ENCODE measurements around the gene GORASP1. TPM values are rescaled to one million over a fixed set of nuclear protein-coding genes. Genes with fewer than 3 reads are reported as not detected.

Gene GORASP1
- polyA plus RNA-seq, 4 donors, result 30.5 to 60.0 (median 42.4) TPM

GRCh38 chr3:39125841-39126500, 18.5 kb upstream of the GORASP1 start:
- FAIRE-seq (no peak), DNase-seq (peak; percentile 54 to 74)
- H3K4me1 ChIP-seq (ENCODE audit: control insufficient read depth in 3 of 3, insufficient read depth in 2 of 3, low read depth in 1 of 3, low read length in 2 of 3), result peaks cover 0 to 17% (median 0%) of the 10 kb centered on the region in 3 donors
- no peak overlapping the region for H3K4me3 ChIP-seq (ENCODE audit: low read depth in 1 of 3, low read length in 3 of 3)
- 43 to 64% (median 45%) methylated on average over 12 of the region's 12 CpGs for WGBS, 3 donors
- H3K9me3 ChIP-seq (ENCODE audit: control insufficient read depth in 2 of 2, insufficient read depth in 1 of 2, low read depth in 1 of 2, low read length in 1 of 2), result no peaks in the 10 kb centered on the region
- peak overlapping the region in 2 of 3 donors; percentile 39 to 51 for H3K27ac ChIP-seq (ENCODE audit: low read depth in 1 of 3, low read length in 2 of 3)
- H3K36me3 ChIP-seq (ENCODE audit: control insufficient read depth in 3 of 3, insufficient read depth in 2 of 3, low read depth in 1 of 3, low read length in 3 of 3), result peaks cover 0 to 4% (median 0%) of the 10 kb centered on the region in 3 donors
- no peaks in the 10 kb centered on the region for H3K27me3 ChIP-seq (ENCODE audit: control insufficient read depth in 3 of 3, insufficient read depth in 3 of 3, low read length in 3 of 3)

GRCh38 chr3:39124876-39125840, 17.7 kb upstream of the GORASP1 start:
- Histone ChIP-seq H3K4me3 (ENCODE audit: low read depth in 1 of 3, low read length in 3 of 3) (no peak overlapping the region), H3K27me3 (ENCODE audit: control insufficient read depth in 3 of 3, insufficient read depth in 3 of 3, low read length in 3 of 3) (no peaks in the 10 kb centered on the region), H3K9me3 (ENCODE audit: control insufficient read depth in 2 of 2, insufficient read depth in 1 of 2, low read depth in 1 of 2, low read length in 1 of 2) (no peaks in the 10 kb centered on the region), H3K27ac (ENCODE audit: low read depth in 1 of 3, low read length in 2 of 3) (peak overlapping the region in 1 of 3 donors; percentile 39), H3K36me3 (ENCODE audit: control insufficient read depth in 3 of 3, insufficient read depth in 2 of 3, low read depth in 1 of 3, low read length in 3 of 3) (peaks cover 0 to 9% (median 0%) of the 10 kb centered on the region in 3 donors), H3K4me1 (ENCODE audit: control insufficient read depth in 3 of 3, insufficient read depth in 2 of 3, low read depth in 1 of 3, low read length in 2 of 3) (peaks cover 0 to 10% (median 0%) of the 10 kb centered on the region in 3 donors)
- DNase-seq, result peak; percentile 64 to 79
- FAIRE-seq, result no peak
- WGBS, 3 donors, result 37 to 58% (median 46%) methylated on average over 5 of the region's 5 CpGs

- H3K4me3 ChIP-seq (ENCODE audit: low read depth in 1 of 3, low read length in 3 of 3), result no peak overlapping the region
- H3K27me3 ChIP-seq (ENCODE audit: control insufficient read depth in 3 of 3, insufficient read depth in 3 of 3, low read length in 3 of 3), result no peaks in the 10 kb centered on the region
- H3K27ac ChIP-seq (ENCODE audit: low read depth in 1 of 3, low read length in 2 of 3), result no peak overlapping the region
- DNase-seq (no peak), FAIRE-seq (no peak)
- peaks cover 0 to 10% (median 0%) of the 10 kb centered on the region in 3 donors for H3K4me1 ChIP-seq (ENCODE audit: control insufficient read depth in 3 of 3, insufficient read depth in 2 of 3, low read depth in 1 of 3, low read length in 2 of 3)
- WGBS, 3 donors, result 82 to 85% (median 83%) methylated on average over 1 of the region's 1 CpG
- peaks cover 0 to 13% (median 0%) of the 10 kb centered on the region in 3 donors for H3K36me3 ChIP-seq (ENCODE audit: control insufficient read depth in 3 of 3, insufficient read depth in 2 of 3, low read depth in 1 of 3, low read length in 3 of 3)
- no peaks in the 10 kb centered on the region for H3K9me3 ChIP-seq (ENCODE audit: control insufficient read depth in 2 of 2, insufficient read depth in 1 of 2, low read depth in 1 of 2, low read length in 1 of 2)
Measured at GRCh38 chr3:39122813-39123212, 15.4 kb upstream of the GORASP1 start.

- FAIRE-seq (no peak), DNase-seq (no peak)
- Histone ChIP-seq H3K4me1 (ENCODE audit: control insufficient read depth in 3 of 3, insufficient read depth in 2 of 3, low read depth in 1 of 3, low read length in 2 of 3) (peaks cover 0 to 10% (median 0%) of the 10 kb centered on the region in 3 donors), H3K27me3 (ENCODE audit: control insufficient read depth in 3 of 3, insufficient read depth in 3 of 3, low read length in 3 of 3) (no peaks in the 10 kb centered on the region), H3K27ac (ENCODE audit: low read depth in 1 of 3, low read length in 2 of 3) (no peak overlapping the region), H3K36me3 (ENCODE audit: control insufficient read depth in 3 of 3, insufficient read depth in 2 of 3, low read depth in 1 of 3, low read length in 3 of 3) (peaks cover 0 to 13% (median 0%) of the 10 kb centered on the region in 3 donors), H3K9me3 (ENCODE audit: control insufficient read depth in 2 of 2, insufficient read depth in 1 of 2, low read depth in 1 of 2, low read length in 1 of 2) (no peaks in the 10 kb centered on the region), H3K4me3 (ENCODE audit: low read depth in 1 of 3, low read length in 3 of 3) (no peak overlapping the region)
- 84 to 93% (median 88%) methylated on average over 2 of the region's 2 CpGs for WGBS, 3 donors
Measured at GRCh38 chr3:39121621-39122020, 14.2 kb upstream of the GORASP1 start.

- DNase-seq (no peak), FAIRE-seq (no peak)
- H3K27me3 ChIP-seq (ENCODE audit: control insufficient read depth in 3 of 3, insufficient read depth in 3 of 3, low read length in 3 of 3), result no peaks in the 10 kb centered on the region
- H3K4me1 ChIP-seq (ENCODE audit: control insufficient read depth in 3 of 3, insufficient read depth in 2 of 3, low read depth in 1 of 3, low read length in 2 of 3), result no peaks in the 10 kb centered on the region
- no peaks in the 10 kb centered on the region for H3K9me3 ChIP-seq (ENCODE audit: control insufficient read depth in 2 of 2, insufficient read depth in 1 of 2, low read depth in 1 of 2, low read length in 1 of 2)
- no peak overlapping the region for H3K27ac ChIP-seq (ENCODE audit: low read depth in 1 of 3, low read length in 2 of 3)
- peaks cover 0 to 15% (median 0%) of the 10 kb centered on the region in 3 donors for H3K36me3 ChIP-seq (ENCODE audit: control insufficient read depth in 3 of 3, insufficient read depth in 2 of 3, low read depth in 1 of 3, low read length in 3 of 3)
- 79 to 90% (median 89%) methylated on average over 5 of the region's 5 CpGs for WGBS, 3 donors
- no peak overlapping the region for H3K4me3 ChIP-seq (ENCODE audit: low read depth in 1 of 3, low read length in 3 of 3)
Measured at GRCh38 chr3:39118931-39119660, 11.7 kb upstream of the GORASP1 start.

GRCh38 chr3:39118079-39118478, 10.7 kb upstream of the GORASP1 start:
- FAIRE-seq, result no peak
- DNase-seq, result no peak
- WGBS, 3 donors, result 80 to 83% (median 82%) methylated on average over 3 of the region's 3 CpGs
- no peaks in the 10 kb centered on the region for H3K9me3 ChIP-seq (ENCODE audit: control insufficient read depth in 2 of 2, insufficient read depth in 1 of 2, low read depth in 1 of 2, low read length in 1 of 2)
- no peaks in the 10 kb centered on the region for H3K4me1 ChIP-seq (ENCODE audit: control insufficient read depth in 3 of 3, insufficient read depth in 2 of 3, low read depth in 1 of 3, low read length in 2 of 3)
- no peak overlapping the region for H3K27ac ChIP-seq (ENCODE audit: low read depth in 1 of 3, low read length in 2 of 3)
- no peaks in the 10 kb centered on the region for H3K27me3 ChIP-seq (ENCODE audit: control insufficient read depth in 3 of 3, insufficient read depth in 3 of 3, low read length in 3 of 3)
- no peak overlapping the region for H3K4me3 ChIP-seq (ENCODE audit: low read depth in 1 of 3, low read length in 3 of 3)
- H3K36me3 ChIP-seq (ENCODE audit: control insufficient read depth in 3 of 3, insufficient read depth in 2 of 3, low read depth in 1 of 3, low read length in 3 of 3), result peaks cover 0 to 15% (median 0%) of the 10 kb centered on the region in 3 donors

GRCh38 chr3:39115870-39116269, 8.4 kb upstream of the GORASP1 start:
- Histone ChIP-seq H3K36me3 (ENCODE audit: control insufficient read depth in 3 of 3, insufficient read depth in 2 of 3, low read depth in 1 of 3, low read length in 3 of 3) (peaks cover 0 to 23% (median 0%) of the 10 kb centered on the region in 3 donors), H3K27me3 (ENCODE audit: control insufficient read depth in 3 of 3, insufficient read depth in 3 of 3, low read length in 3 of 3) (no peaks in the 10 kb centered on the region), H3K4me3 (ENCODE audit: low read depth in 1 of 3, low read length in 3 of 3) (no peak overlapping the region), H3K27ac (ENCODE audit: low read depth in 1 of 3, low read length in 2 of 3) (no peak overlapping the region), H3K9me3 (ENCODE audit: control insufficient read depth in 2 of 2, insufficient read depth in 1 of 2, low read depth in 1 of 2, low read length in 1 of 2) (no peaks in the 10 kb centered on the region), H3K4me1 (ENCODE audit: control insufficient read depth in 3 of 3, insufficient read depth in 2 of 3, low read depth in 1 of 3, low read length in 2 of 3) (no peaks in the 10 kb centered on the region)
- DNase-seq (no peak), FAIRE-seq (no peak)
- WGBS, 3 donors, result 94 to 100% (median 96%) methylated on average over 3 of the region's 3 CpGs

GRCh38 chr3:39114456-39114855, 7.0 kb upstream of the GORASP1 start:
- Histone ChIP-seq H3K27me3 (ENCODE audit: control insufficient read depth in 3 of 3, insufficient read depth in 3 of 3, low read length in 3 of 3) (no peaks in the 10 kb centered on the region), H3K36me3 (ENCODE audit: control insufficient read depth in 3 of 3, insufficient read depth in 2 of 3, low read depth in 1 of 3, low read length in 3 of 3) (peaks cover 0 to 29% (median 0%) of the 10 kb centered on the region in 3 donors), H3K4me1 (ENCODE audit: control insufficient read depth in 3 of 3, insufficient read depth in 2 of 3, low read depth in 1 of 3, low read length in 2 of 3) (no peaks in the 10 kb centered on the region), H3K9me3 (ENCODE audit: control insufficient read depth in 2 of 2, insufficient read depth in 1 of 2, low read depth in 1 of 2, low read length in 1 of 2) (no peaks in the 10 kb centered on the region), H3K4me3 (ENCODE audit: low read depth in 1 of 3, low read length in 3 of 3) (no peak overlapping the region), H3K27ac (ENCODE audit: low read depth in 1 of 3, low read length in 2 of 3) (no peak overlapping the region)
- DNase-seq (no peak), FAIRE-seq (no peak)
- 80 to 85% (median 83%) methylated on average over 5 of the region's 5 CpGs for WGBS, 3 donors

All from small intestine (tissue), 7 donors.